NCI-H446 treated with DMSO at 0.1 percent for 48 hours (cell line): Measurements from ENCODE around the gene OSBPL10.

ENCODE experiments used
- DNase-seq: peaks from one replicate; lab custom pipeline; 2025; lab: John Stamatoyannopoulos, UW

Gene OSBPL10

GRCh38 chr3:31959251-31959650 is 21.8 kb downstream of the OSBPL10 start:
- DNase-seq: no peak

GRCh38 chr3:31958701-31959152 is 22.3 kb downstream of the OSBPL10 start:
- no peak for DNase-seq

GRCh38 chr3:31957106-31957505 is 24.0 kb downstream of the OSBPL10 start:
- DNase-seq: no peak

GRCh38 chr3:31955581-31955980 is 25.5 kb downstream of the OSBPL10 start:
- no peak for DNase-seq

GRCh38 chr3:31953636-31954035 is 27.4 kb downstream of the OSBPL10 start:
- no peak for DNase-seq

- DNase-seq: no peak
Measured at GRCh38 chr3:31953091-31953490, 28.0 kb downstream of the OSBPL10 start.

GRCh38 chr3:31952205-31952604 is 28.9 kb downstream of the OSBPL10 start:
- DNase-seq: no peak

GRCh38 chr3:31948280-31948679 is 32.8 kb downstream of the OSBPL10 start:
- DNase-seq: no peak

- DNase-seq: no peak
Measured at GRCh38 chr3:31947671-31948091, 33.4 kb downstream of the OSBPL10 start.

GRCh38 chr3:31947162-31947561 is 33.9 kb downstream of the OSBPL10 start:
- DNase-seq: no peak

GRCh38 chr3:31946484-31947081 is 34.5 kb downstream of the OSBPL10 start:
- DNase-seq: no peak

GRCh38 chr3:31945738-31946052 is 35.4 kb downstream of the OSBPL10 start:
- DNase-seq: no peak

GRCh38 chr3:31943041-31943440 is 38.0 kb downstream of the OSBPL10 start:
- no peak for DNase-seq

GRCh38 chr3:31942446-31942845 is 38.6 kb downstream of the OSBPL10 start:
- DNase-seq: no peak

GRCh38 chr3:31937225-31937624 is 43.8 kb downstream of the OSBPL10 start:
- no peak for DNase-seq

GRCh38 chr3:31936420-31937060 is 44.5 kb downstream of the OSBPL10 start:
- DNase-seq: no peak

- no peak for DNase-seq
Measured at GRCh38 chr3:31934866-31935265, 46.2 kb downstream of the OSBPL10 start.

GRCh38 chr3:31934018-31934417 is 47.0 kb downstream of the OSBPL10 start:
- no peak for DNase-seq

- no peak for DNase-seq
Measured at GRCh38 chr3:31932990-31933389, 48.1 kb downstream of the OSBPL10 start.

GRCh38 chr3:31929826-31930502 is 51.1 kb downstream of the OSBPL10 start:
- DNase-seq: no peak

- no peak for DNase-seq
Measured at GRCh38 chr3:31927811-31928210, 53.3 kb downstream of the OSBPL10 start.

- no peak for DNase-seq
Measured at GRCh38 chr3:31926543-31926942, 54.5 kb downstream of the OSBPL10 start.

- DNase-seq: no peak
Measured at GRCh38 chr3:31925271-31925630, 55.8 kb downstream of the OSBPL10 start.
